H9 (cell line): ENCODE measurements around the gene UNC119. TPM values are rescaled to one million over a fixed set of nuclear protein-coding genes. Genes with fewer than 3 reads are reported as not detected.

Experiments used
- DNase-seq: peaks from one replicate; pipeline ENCODE4 v3.0.0-alpha.2; 2017
- H2AFZ ChIP-seq: one replicate; pipeline ENCODE4 v1.6.1; 2013; ENCODE audit warnings: mild to moderate bottlenecking, low read length, control low read depth, moderate library complexity
- H2AK5ac ChIP-seq: 2 replicates; pipeline ENCODE4 v1.6.1; 2013; ENCODE audit warnings: low read length, control low read depth, mixed read lengths; ENCODE audit not compliant: insufficient read length
- H2BK120ac ChIP-seq: one replicate; pipeline ENCODE4 v1.6.1; 2013; ENCODE audit warnings: low read depth, mild to moderate bottlenecking, low read length, control low read depth, inconsistent platforms; ENCODE audit not compliant: poor library complexity, severe bottlenecking
- H2BK12ac ChIP-seq: 2 replicates; pipeline ENCODE4 v1.6.1; 2013; ENCODE audit warnings: low read length, control low read depth, mixed read lengths, low read depth; ENCODE audit not compliant: insufficient read length
- H2BK15ac ChIP-seq: 2 replicates; pipeline ENCODE4 v1.6.1; 2013; ENCODE audit warnings: low read depth, low read length, control low read depth
- H2BK20ac ChIP-seq: one replicate; pipeline ENCODE4 v1.6.1; 2013; ENCODE audit warnings: low read depth, mild to moderate bottlenecking, low read length, control low read depth, inconsistent platforms; ENCODE audit not compliant: poor library complexity, severe bottlenecking
- H2BK5ac ChIP-seq: 2 replicates; pipeline ENCODE4 v1.6.1; 2013; ENCODE audit warnings: low read length, control low read depth, mixed read lengths; ENCODE audit not compliant: insufficient read length
- H3K14ac ChIP-seq: 2 replicates; pipeline ENCODE4 v1.6.1; 2013; ENCODE audit warnings: low read length, control low read depth; ENCODE audit not compliant: insufficient read depth
- H3K18ac ChIP-seq: 2 replicates; pipeline ENCODE4 v1.6.1; 2013; ENCODE audit warnings: low read depth, mild to moderate bottlenecking, mixed read lengths, low read length, control low read depth; ENCODE audit not compliant: insufficient read length
- H3K23ac ChIP-seq: 2 replicates; pipeline ENCODE4 v1.6.1; 2013; ENCODE audit warnings: low read length, control low read depth, mixed read lengths, low read depth; ENCODE audit not compliant: insufficient read length
- H3K23me2 ChIP-seq: 2 replicates; pipeline ENCODE4 v1.6.1; 2013; ENCODE audit warnings: low read depth, mild to moderate bottlenecking, mixed read lengths, low read length, control low read depth; ENCODE audit not compliant: insufficient read length, poor library complexity, severe bottlenecking
- H3K27ac ChIP-seq: 2 replicates; pipeline ENCODE4 v1.5.1; 2013; ENCODE audit warnings: low read length, control low read depth, mixed read lengths, low read depth; ENCODE audit not compliant: insufficient read length
- H3K27me3 ChIP-seq: 2 replicates; pipeline ENCODE4 v1.6.1; 2013; ENCODE audit warnings: low read length, control low read depth, inconsistent platforms; ENCODE audit not compliant: insufficient read depth
- H3K4ac ChIP-seq: 2 replicates; pipeline ENCODE4 v1.6.1; 2013; ENCODE audit warnings: low read depth, mild to moderate bottlenecking, control low read depth, inconsistent platforms, low read length, moderate library complexity
- H3K4me1 ChIP-seq: 2 replicates; pipeline ENCODE4 v1.6.1; 2013; ENCODE audit warnings: low read length, control low read depth, inconsistent platforms; ENCODE audit not compliant: insufficient read depth
- H3K4me2 ChIP-seq: 2 replicates; pipeline ENCODE4 v1.6.1; 2013; ENCODE audit warnings: low read length, control low read depth, mixed read lengths; ENCODE audit not compliant: insufficient read length, insufficient read depth
- H3K56ac ChIP-seq: 2 replicates; pipeline ENCODE4 v1.6.1; 2013; ENCODE audit warnings: low read depth, mild to moderate bottlenecking, mixed read lengths, low read length, control low read depth; ENCODE audit not compliant: insufficient read length
- H3K79me1 ChIP-seq: 2 replicates; pipeline ENCODE4 v1.6.1; 2013; ENCODE audit warnings: low read depth, mild to moderate bottlenecking, moderate library complexity, low read length, control low read depth, inconsistent platforms; ENCODE audit not compliant: insufficient read depth, poor library complexity, severe bottlenecking
- H3K79me2 ChIP-seq: 2 replicates; pipeline ENCODE4 v1.6.1; 2013; ENCODE audit warnings: low read length, control low read depth, inconsistent platforms; ENCODE audit not compliant: insufficient read depth
- H3K9ac ChIP-seq: 2 replicates; pipeline ENCODE4 v1.6.1; 2013; ENCODE audit warnings: low read length, control low read depth, mixed read lengths; ENCODE audit not compliant: insufficient read length; ENCODE audit errors: extremely low read depth
- H3K9me3 ChIP-seq: one replicate; pipeline ENCODE4 v1.6.1; 2013; ENCODE audit warnings: low read depth, low read length, inconsistent platforms; ENCODE audit not compliant: control insufficient read depth
- H3T11ph ChIP-seq: one replicate; pipeline ENCODE4 v1.6.1; 2013; ENCODE audit warnings: mild to moderate bottlenecking, low read length, control low read depth, inconsistent platforms
- H4K20me1 ChIP-seq: one replicate; pipeline ENCODE4 v1.6.1; 2013; ENCODE audit not compliant: control insufficient read depth, insufficient read length, insufficient read depth
- H4K5ac ChIP-seq: 2 replicates; pipeline ENCODE4 v1.6.1; 2013; ENCODE audit warnings: low read depth, mild to moderate bottlenecking, mixed read lengths, low read length, control low read depth; ENCODE audit not compliant: insufficient read length
- H4K8ac ChIP-seq: replicated peaks from 2 replicates; pipeline ENCODE4 v1.6.1; 2013; ENCODE audit warnings: low read length, control low read depth, mixed read lengths, low read depth; ENCODE audit not compliant: insufficient read length
- H4K91ac ChIP-seq: 2 replicates; pipeline ENCODE4 v1.6.1; 2013; ENCODE audit warnings: low read depth, mild to moderate bottlenecking, moderate library complexity, mixed read lengths, low read length, control low read depth; ENCODE audit not compliant: insufficient read length
- H3K27ac Mint-ChIP-seq, 3 experiments: 2 replicates in 2 of 3; 3 replicates in 1 of 3; pipeline ENCODE4 v1.8.0; 2020 to 2021; ENCODE audit warnings: mixed read lengths in 3 of 3, mild to moderate bottlenecking in 1 of 3, moderate library complexity in 1 of 3
- H3K27me3 Mint-ChIP-seq: 2 replicates; pipeline ENCODE4 v1.8.0; 2021; ENCODE audit warnings: low read depth, mild to moderate bottlenecking, moderate library complexity, mixed read lengths
- H3K36me3 Mint-ChIP-seq, 3 experiments: 2 replicates in 2 of 3; 3 replicates in 1 of 3; pipeline ENCODE4 v1.8.0; 2020 to 2021; ENCODE audit warnings: low read depth in 3 of 3, mixed read lengths in 3 of 3; ENCODE audit not compliant: insufficient read depth in 1 of 3
- H3K4me1 Mint-ChIP-seq, 2 experiments: 2 replicates each; pipeline ENCODE4 v1.8.0; 2020; ENCODE audit warnings: mixed read lengths in 2 of 2
- H3K4me3 Mint-ChIP-seq, 2 experiments: 2 replicates in 1 of 2; 3 replicates in 1 of 2; pipeline ENCODE4 v1.8.0; 2020 to 2021; ENCODE audit warnings: mild to moderate bottlenecking in 2 of 2, mixed read lengths in 2 of 2, moderate library complexity in 1 of 2
- H3K9me3 Mint-ChIP-seq, 2 experiments: 2 replicates in 1 of 2; 3 replicates in 1 of 2; pipeline ENCODE4 v1.8.0; 2020; ENCODE audit warnings: mild to moderate bottlenecking in 2 of 2, mixed read lengths in 2 of 2, moderate library complexity in 1 of 2
- WGBS: extraction: QIAGEN DNeasy Blood & Tissue Kit; methylation state at CpG from one replicate; pipeline ENCODE4 v1.1.7; 2013; ENCODE audit warnings: missing lambda C conversion rate, low lambda C conversion rate, mixed read lengths; ENCODE audit not compliant: insufficient read length; ENCODE audit errors: extremely low coverage; 5-methylcytosine and 5-hydroxymethylcytosine counted together
- total RNA-seq: library from RNA; stranded (reverse); gene quantifications from 2 replicates; pipeline ENCODE4 v1.2.1, GENCODE V29; 2021
- TF ChIP-seq, protein P1 (sequence below): fragments of 200-600 bp; sonication (generic); conservative IDR thresholded peaks from 3 replicates; pipeline ENCODE4 v1.8.0; 2021; ENCODE audit warnings: antibody characterized with exemption, mild to moderate bottlenecking

The UNC119 gene
- total RNA-seq, 1 experiment from 2014 or later: 36.9 TPM

DNA sequence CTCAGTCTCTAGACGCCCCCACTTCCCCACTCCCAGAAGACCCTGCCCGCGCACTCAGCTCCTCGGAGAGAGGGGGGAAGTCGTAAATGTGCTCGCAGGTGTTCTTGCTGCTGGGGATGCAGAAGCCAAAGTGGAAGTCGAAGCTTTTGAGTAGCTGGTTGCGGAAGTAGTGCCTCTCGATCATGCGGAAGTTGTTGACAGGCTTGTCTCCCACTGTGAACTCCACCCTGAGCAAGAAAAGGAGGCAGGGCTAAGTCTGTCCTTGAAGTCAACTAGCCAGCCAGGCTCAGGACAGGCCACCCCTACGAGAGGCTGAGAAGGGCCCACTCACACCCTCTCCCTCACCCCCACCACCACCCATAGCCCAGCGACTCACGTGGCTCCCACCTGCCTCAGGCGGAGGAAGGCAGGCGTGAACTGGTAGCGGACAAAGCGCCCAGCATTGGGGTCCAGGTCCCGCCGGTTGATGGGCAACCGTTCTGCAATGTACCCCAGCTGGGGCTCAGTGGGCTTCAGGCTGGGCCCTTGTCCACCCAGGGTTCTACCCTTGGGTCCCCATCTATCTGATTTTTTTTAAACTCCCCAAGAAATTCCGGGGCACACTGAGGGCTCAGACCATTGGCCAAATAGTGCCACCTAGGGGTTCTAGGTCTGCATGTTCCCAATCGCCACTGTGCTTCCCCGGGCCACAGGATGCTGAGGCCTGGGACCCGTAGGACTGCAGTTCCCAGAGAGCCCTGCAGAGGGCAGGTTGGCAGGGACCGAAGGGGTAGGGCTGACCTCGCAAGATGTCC, 4.6 kb downstream of the UNC119 start:
- no peak overlapping the region for H3K4me2 ChIP-seq
- no peak overlapping the region for H3K4ac ChIP-seq
- no peak overlapping the region for H3K23ac ChIP-seq
- H3K79me1 ChIP-seq: no peaks in the 10 kb centered on the region
- no peak overlapping the region for H2BK5ac ChIP-seq
- H3K27ac ChIP-seq: no peak overlapping the region
- no peak overlapping the region for H4K91ac ChIP-seq
- H3K79me2 ChIP-seq: no peaks in the 10 kb centered on the region; the same call in 1 of the 2 replicates
- Mint-ChIP-seq H3K4me1 (peaks cover 38 to 65% of the 10 kb centered on the region in 2 experiments), H3K4me3 (no peak overlapping the region), H3K27me3 (peaks cover 4% of the 10 kb centered on the region), H3K9me3 (no peaks in the 10 kb centered on the region), H3K27ac (peak overlapping the region in 1 of 3 experiments; percentile 75; a peak in 1 of 7 replicates), H3K36me3 (peaks cover 2 to 6% (median 3%) of the 10 kb centered on the region in 3 experiments; a peak in 4 of 7 replicates)
- H3K23me2 ChIP-seq: peaks cover 5% of the 10 kb centered on the region
- TF ChIP-seq, protein P1, sequence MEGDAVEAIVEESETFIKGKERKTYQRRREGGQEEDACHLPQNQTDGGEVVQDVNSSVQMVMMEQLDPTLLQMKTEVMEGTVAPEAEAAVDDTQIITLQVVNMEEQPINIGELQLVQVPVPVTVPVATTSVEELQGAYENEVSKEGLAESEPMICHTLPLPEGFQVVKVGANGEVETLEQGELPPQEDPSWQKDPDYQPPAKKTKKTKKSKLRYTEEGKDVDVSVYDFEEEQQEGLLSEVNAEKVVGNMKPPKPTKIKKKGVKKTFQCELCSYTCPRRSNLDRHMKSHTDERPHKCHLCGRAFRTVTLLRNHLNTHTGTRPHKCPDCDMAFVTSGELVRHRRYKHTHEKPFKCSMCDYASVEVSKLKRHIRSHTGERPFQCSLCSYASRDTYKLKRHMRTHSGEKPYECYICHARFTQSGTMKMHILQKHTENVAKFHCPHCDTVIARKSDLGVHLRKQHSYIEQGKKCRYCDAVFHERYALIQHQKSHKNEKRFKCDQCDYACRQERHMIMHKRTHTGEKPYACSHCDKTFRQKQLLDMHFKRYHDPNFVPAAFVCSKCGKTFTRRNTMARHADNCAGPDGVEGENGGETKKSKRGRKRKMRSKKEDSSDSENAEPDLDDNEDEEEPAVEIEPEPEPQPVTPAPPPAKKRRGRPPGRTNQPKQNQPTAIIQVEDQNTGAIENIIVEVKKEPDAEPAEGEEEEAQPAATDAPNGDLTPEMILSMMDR: peak; percentile 99
- H4K5ac ChIP-seq: no peak overlapping the region
- H3K9ac ChIP-seq: no peak overlapping the region
- H3K14ac ChIP-seq: no peak overlapping the region
- no peak overlapping the region for H2BK12ac ChIP-seq
- no peak overlapping the region for H2BK15ac ChIP-seq
- no peak overlapping the region for H2BK20ac ChIP-seq
- no CpG with 5 or more reads among the region's 26 CpGs for WGBS
- no peak overlapping the region for H3T11ph ChIP-seq
- no peak overlapping the region for H2AK5ac ChIP-seq
- H3K18ac ChIP-seq: no peak overlapping the region
- H4K20me1 ChIP-seq: no peaks in the 10 kb centered on the region
- peak; percentile 93 for DNase-seq
- peaks cover 8% of the 10 kb centered on the region; the same call in 1 of the 2 replicates for H3K4me1 ChIP-seq
- H3K9me3 ChIP-seq: no peaks in the 10 kb centered on the region
- no peaks in the 10 kb centered on the region for H3K27me3 ChIP-seq
- H4K8ac ChIP-seq: no peak overlapping the region
- no peak overlapping the region for H3K56ac ChIP-seq
- no peak overlapping the region for H2BK120ac ChIP-seq
- no peak overlapping the region for H2AFZ ChIP-seq
